22Rv1 (cell line): Measurements from ENCODE around the gene LARP1.

Source experiments
- ZFX ChIP-seq: fragments of 450-650 bp; IDR thresholded peaks from 2 replicates; pipeline ENCODE4 v1.6.1; 2017; ENCODE audit warnings: antibody characterized with exemption, borderline replicate concordance
- TF ChIP-seq, protein P1 (sequence below): fragments of 450-650 bp; IDR thresholded peaks from 2 replicates; pipeline ENCODE4 v1.5.1; 2017; ENCODE audit warnings: mild to moderate bottlenecking

DNA sequence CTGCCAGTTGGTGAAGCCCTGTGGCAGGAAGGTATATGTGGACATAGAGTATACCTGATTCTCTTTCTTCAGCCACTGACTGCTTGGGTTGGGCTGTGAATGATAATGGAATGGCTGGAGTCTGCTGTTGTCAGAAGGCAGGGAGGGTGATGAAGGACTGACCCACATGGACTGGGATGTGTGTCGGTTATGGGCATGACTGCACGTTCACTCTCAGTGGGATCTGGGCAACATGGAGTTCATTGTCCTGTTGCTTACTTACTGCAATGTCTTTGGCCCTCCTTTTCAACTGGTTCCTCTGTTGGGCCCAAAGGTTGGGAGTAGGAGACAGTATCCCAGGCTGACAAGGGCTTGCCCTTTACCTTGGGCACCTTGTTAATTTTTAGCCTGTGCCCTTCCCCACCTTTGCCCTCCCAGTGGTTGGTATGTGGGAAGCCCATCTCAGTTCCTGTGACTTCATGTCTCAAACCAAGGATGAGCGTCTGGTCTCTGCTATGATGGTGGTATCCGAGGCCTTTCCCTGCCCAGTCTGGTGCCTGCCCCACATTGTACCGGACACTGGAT lies 60.6 kb downstream of the LARP1 start:
- TF ChIP-seq, protein P1, sequence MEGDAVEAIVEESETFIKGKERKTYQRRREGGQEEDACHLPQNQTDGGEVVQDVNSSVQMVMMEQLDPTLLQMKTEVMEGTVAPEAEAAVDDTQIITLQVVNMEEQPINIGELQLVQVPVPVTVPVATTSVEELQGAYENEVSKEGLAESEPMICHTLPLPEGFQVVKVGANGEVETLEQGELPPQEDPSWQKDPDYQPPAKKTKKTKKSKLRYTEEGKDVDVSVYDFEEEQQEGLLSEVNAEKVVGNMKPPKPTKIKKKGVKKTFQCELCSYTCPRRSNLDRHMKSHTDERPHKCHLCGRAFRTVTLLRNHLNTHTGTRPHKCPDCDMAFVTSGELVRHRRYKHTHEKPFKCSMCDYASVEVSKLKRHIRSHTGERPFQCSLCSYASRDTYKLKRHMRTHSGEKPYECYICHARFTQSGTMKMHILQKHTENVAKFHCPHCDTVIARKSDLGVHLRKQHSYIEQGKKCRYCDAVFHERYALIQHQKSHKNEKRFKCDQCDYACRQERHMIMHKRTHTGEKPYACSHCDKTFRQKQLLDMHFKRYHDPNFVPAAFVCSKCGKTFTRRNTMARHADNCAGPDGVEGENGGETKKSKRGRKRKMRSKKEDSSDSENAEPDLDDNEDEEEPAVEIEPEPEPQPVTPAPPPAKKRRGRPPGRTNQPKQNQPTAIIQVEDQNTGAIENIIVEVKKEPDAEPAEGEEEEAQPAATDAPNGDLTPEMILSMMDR = no peak
- TF ChIP-seq ZFX = no peak
